ENCODE results near the gene TIE1.

The TIE1 gene

GRCh38 chr1:43274125-43274803 lies 26.5 kb upstream of the TIE1 start:
- no peak for DNase-seq

- DNase-seq, result no peak
Measured at GRCh38 chr1:43274804-43275180, 26.0 kb upstream of the TIE1 start.

DNA sequence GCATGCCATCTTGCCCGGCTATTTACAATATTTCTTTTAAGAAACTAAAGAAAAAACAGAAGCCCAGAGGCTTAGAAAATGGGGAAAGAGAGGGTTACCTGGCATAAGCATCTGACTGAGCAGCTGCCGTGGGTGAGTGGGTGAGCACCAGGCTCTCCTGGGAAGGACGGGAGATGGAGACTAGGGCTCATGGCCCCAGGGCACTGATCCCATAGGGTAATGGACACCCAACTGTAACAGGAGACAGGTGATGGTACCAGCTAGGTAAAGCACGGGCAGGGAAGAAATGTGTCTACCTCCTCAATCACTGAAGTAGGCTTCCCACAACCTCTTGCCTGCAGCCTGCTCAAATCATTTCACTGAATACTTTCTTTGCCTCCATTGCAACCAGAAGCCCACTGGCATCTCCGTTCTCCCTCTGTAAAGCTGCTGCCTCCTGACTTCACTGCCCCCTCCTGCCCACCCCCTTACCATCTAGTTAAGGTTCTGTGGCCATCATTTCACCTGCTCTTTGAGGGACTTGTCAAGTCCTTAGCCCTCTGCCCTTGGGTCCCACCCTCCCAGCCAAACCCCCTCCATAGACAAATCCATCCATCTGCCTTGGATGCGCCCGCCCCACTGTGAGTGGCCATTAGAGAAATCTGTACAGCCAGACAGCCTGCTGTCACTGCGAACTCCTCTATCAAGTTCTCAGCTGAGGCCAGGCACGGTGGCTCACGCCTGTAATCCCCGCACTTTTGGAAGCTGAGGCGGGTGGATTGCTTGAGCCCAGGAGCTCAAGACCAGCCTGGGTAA lies 24.8 kb upstream of the TIE1 start:
- no peak for DNase-seq

DNA sequence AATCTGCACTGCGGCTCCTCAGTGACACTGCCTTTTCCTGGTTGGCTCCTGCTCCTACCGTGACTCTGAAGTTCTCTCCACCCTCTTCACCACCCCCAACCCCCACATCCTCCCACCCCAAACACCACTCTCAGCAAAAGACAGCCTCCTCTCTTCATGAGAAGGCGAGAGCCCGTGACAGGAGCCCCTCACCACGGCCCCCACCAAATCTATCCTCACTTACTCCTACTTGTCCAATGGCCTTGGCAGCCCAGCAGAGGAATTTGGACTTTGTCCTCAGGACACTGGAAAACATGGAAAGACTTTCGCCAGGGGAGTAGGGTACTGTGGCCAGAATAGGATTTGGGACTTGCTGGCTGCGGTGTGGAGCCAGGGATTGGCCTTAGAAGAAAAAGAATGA lies 24.1 kb upstream of the TIE1 start:
- no peak for DNase-seq

DNA sequence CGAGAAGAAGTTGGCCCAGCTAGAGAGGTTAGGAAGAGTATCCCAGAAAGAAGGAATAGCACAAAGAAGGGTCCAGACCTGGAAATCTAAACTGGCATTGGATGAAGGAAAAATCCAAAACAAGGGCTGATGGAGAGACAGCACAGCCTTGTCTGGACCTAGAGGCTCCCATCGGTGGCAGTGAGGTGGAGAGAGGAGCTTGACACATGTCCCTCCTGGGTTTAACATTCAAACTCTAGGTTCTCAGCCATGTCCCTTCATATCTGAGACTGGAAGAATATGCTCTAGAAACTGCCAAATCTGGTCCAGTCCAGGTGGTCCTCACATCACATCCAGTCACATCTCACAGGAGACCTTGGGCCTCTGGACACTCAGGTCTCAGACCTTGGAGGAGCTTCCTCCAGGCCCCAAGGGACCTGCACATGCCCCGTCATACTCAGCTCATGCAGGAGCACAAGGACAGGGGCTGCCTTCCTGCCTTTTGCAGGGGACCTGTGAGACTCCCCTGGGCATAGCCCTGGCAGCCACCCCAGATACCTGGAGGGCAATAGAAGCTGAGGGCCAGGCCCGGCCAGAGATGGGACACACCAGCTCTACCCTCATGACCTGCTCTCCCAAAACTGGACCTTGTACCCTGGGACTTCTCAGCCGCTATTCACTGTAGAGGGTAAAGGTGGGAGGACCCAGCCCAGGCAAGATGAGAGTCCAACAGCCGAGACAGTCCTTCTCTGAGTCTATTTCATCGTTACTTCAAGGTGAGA lies 23.5 kb upstream of the TIE1 start:
- DNase-seq, result no peak

- no peak for DNase-seq
Measured at GRCh38 chr1:43279161-43279560, 21.6 kb upstream of the TIE1 start.

- DNase-seq, result no peak
Measured at GRCh38 chr1:43279666-43280065, 21.1 kb upstream of the TIE1 start.

DNA sequence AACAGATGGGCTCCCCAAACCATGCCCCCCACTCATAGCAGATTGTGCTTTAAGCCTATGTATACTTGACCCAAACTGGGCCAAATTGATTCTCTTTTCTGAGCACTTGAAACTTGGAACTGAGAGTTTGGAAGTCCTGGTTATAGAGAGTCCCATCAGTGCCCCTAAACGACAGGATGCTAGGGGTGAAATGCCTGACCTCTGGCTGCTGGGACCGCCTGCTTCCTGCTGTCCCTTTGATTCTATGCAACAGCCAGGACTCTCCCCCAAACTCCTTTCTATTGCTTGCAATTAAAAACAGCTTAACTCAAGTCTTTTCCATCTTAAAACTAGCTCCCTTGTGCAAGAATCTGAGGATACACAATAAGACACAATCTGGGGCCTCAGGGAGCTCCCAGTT lies 20.1 kb upstream of the TIE1 start:
- DNase-seq, result no peak

- DNase-seq, result no peak
Measured at GRCh38 chr1:43282220-43283195, 18.3 kb upstream of the TIE1 start.

DNA sequence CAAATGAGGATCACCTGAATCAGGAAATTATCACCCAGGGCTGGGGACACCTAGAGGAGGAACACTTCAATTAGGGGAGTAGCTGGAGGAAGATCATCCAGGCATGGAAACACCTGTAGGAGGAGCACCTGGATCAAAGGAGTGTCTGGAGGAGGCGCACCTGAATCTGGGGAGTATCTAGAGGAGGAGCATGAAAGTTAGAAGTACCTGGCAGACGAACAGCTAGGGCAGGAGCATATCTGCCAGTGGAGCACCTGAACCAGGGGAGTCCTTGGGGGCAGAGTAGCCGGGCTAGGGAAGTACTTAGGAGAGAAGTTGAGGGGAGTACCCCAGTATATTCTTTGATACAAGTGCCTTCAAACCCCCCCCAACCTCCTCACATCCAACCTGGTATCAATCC lies 16.7 kb upstream of the TIE1 start:
- no peak for DNase-seq

GRCh38 chr1:43284546-43285110 lies 16.2 kb upstream of the TIE1 start:
- DNase-seq, result no peak

GRCh38 chr1:43285269-43285990 lies 15.4 kb upstream of the TIE1 start, which contains the start of gene C1orf210:
C1orf210 (minus strand) TSS chr1:43285581; CDS start chr1:43283270, 2,311 bp downstream.
- DNase-seq, result peak; percentile 32

DNA sequence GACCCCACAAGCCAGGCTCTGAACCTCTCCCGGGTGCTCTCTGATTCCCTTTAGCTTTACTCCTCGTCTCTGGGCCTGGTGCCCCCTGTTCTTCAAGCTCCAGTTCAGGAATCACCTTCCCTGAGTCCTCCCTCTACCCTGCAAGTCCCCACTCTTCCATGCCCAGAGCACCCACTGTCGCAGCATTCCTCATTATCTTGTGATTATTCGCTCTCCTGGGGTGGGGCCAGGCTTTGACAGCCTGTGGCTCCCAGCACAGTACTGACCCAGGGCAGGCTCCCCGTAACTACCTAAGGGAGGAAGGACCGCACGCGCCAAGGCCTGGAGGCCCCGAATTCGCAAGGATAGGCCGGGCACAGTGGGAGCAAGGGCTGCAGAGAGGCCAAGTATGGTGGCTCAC lies 14.7 kb upstream of the TIE1 start:
- no peak for DNase-seq

DNA sequence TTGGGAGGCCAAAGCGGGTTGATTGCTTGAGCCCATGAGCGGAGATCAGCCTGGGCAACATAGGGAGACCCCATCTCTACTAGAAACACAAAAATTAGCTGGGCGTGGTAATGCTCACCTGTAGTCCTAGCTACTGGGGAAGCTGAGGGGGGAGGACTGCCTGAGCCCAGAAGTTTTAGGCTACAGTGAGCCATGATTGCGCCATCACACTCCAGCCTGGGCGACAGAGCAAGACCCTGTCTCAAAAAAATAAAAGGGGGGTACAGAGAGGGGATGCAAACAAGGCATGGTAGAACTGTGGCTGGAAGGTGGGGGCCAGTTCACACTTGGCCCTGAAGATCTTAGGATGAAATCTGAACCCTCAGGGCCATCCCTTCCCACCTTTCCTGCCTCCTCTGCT lies 14.2 kb upstream of the TIE1 start:
- no peak for DNase-seq

- DNase-seq, result no peak
Measured at GRCh38 chr1:43288058-43288784, 12.6 kb upstream of the TIE1 start.

GRCh38 chr1:43288785-43289706 lies 11.7 kb upstream of the TIE1 start:
- DNase-seq, result no peak

GRCh38 chr1:43292216-43292615 lies 8.6 kb upstream of the TIE1 start:
- DNase-seq, result no peak

GRCh38 chr1:43292679-43293078 lies 8.1 kb upstream of the TIE1 start:
- no peak for DNase-seq

DNA sequence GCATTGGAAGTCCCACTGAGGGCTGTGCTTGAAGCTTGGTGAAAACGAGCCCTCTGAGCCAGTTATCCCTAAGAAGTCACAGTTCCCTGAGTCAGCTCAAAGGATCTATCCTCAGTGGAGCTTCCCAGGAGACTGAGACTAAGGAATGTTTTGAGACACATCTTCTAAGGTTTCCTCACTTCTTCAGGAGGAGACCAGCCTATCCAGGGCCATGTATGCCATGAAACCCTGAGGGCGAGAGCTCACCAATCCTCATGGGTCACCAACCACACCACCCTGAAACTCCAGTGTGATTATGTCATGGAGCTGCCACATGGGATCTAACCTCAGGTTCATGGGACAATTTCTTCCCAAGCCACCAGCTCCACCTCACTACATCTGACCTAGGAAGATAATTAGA lies 7.6 kb upstream of the TIE1 start:
- DNase-seq, result no peak
